HEK293 (cell line): Measurements from ENCODE around the gene PACS2.

Experiments
- ATF2 ChIP-seq: fragments of 450-650 bp; formaldehyde crosslinking; IDR thresholded peaks from 2 replicates; pipeline ENCODE4 v1.5.1; 2016; ENCODE audit warnings: missing biosample characterization, missing genetic modification characterization, low read depth
- CTCF ChIP-seq: fragments of 450-650 bp; formaldehyde crosslinking; IDR thresholded peaks from 2 replicates; pipeline ENCODE4 v1.5.1; 2016; ENCODE audit warnings: missing biosample characterization, missing genetic modification characterization
- ZNF211 ChIP-seq: fragments of 450-650 bp; formaldehyde crosslinking; IDR thresholded peaks from 2 replicates; pipeline ENCODE4 v1.5.1; 2016; ENCODE audit warnings: low read depth, missing biosample characterization, missing genetic modification characterization
- ZNF239 ChIP-seq: fragments of 450-650 bp; formaldehyde crosslinking; IDR thresholded peaks from 2 replicates; pipeline ENCODE4 v1.5.1; 2016; ENCODE audit warnings: missing biosample characterization, missing genetic modification characterization
- ZNF514 ChIP-seq: fragments of 450-650 bp; formaldehyde crosslinking; IDR thresholded peaks from 2 replicates; pipeline ENCODE4 v1.5.1; 2016; ENCODE audit warnings: missing biosample characterization, missing genetic modification characterization

- no peak for TF ChIP-seq ZNF211 (tag by site-specific recombination)
- no peak for TF ChIP-seq ZNF239 (tag by site-specific recombination)
- no peak for TF ChIP-seq CTCF (tag by site-specific recombination)
- no peak for TF ChIP-seq ZNF514 (tag by site-specific recombination)
- no peak for TF ChIP-seq ATF2 (tag by site-specific recombination)
These were observed 49.5 kb downstream of the PACS2 start for GRCh38 chr14:105363847-105364708.
